A673 (cell line): ENCODE data around the gene SIM2. TPM values are rescaled to one million over a fixed set of nuclear protein-coding genes. Genes with fewer than 3 reads are reported as not detected.

Experiments used
- BruUV-seq: library from RNA; stranded (reverse); fragments of 400-500 nt; replicated peaks from 2 replicates; lab custom pipeline; 2021; lab: Mats Ljungman, UMichigan
- CTCF ChIA-PET: fragments of 300-600 bp; sonication (Branson Sonifier 250); formaldehyde crosslinking; loops from one replicate; lab custom pipeline; 2022; ENCODE audit warnings: antibody characterized with exemption; lab: Charles Lee
- POLR2A ChIA-PET: fragments of 300-600 bp; sonication (Branson Sonifier 250); formaldehyde crosslinking; loops from one replicate; lab custom pipeline; 2022; ENCODE audit warnings: antibody characterized with exemption; ENCODE audit not compliant: low non-redundant PET; lab: Charles Lee
- DNase-seq: peaks from one replicate; pipeline ENCODE4 v3.0.0-alpha.2; 2015; ENCODE audit warnings: low spot score
- H3K27ac ChIP-seq: fragments of 200-600 bp; sonication (generic); 2 replicates; pipeline ENCODE4 v1.5.1; 2016; ENCODE audit warnings: mixed run types, low read depth, mild to moderate bottlenecking, mixed read lengths, antibody characterized with exemption, low read length; ENCODE audit not compliant: poor library complexity, severe bottlenecking
- H3K27me3 ChIP-seq: fragments of 200-600 bp; sonication (generic); replicated peaks from 2 replicates; pipeline ENCODE4 v1.6.1; 2017; ENCODE audit warnings: mixed run types, low read depth, mild to moderate bottlenecking, mixed read lengths, antibody characterized with exemption, low read length; ENCODE audit not compliant: insufficient read depth, poor library complexity
- H3K36me3 ChIP-seq: fragments of 200-600 bp; sonication (generic); 2 replicates; pipeline ENCODE4 v1.6.1; 2016; ENCODE audit warnings: mixed run types, mild to moderate bottlenecking, mixed read lengths, antibody characterized with exemption, low read length; ENCODE audit not compliant: insufficient read depth, poor library complexity, severe bottlenecking
- H3K4me1 ChIP-seq: fragments of 200-600 bp; sonication (generic); 2 replicates; pipeline ENCODE4 v1.6.1; 2017; ENCODE audit warnings: mixed run types, mild to moderate bottlenecking, mixed read lengths, antibody characterized with exemption, low read length; ENCODE audit not compliant: insufficient read depth, poor library complexity, severe bottlenecking
- H3K4me3 ChIP-seq: fragments of 200-600 bp; sonication (generic); 2 replicates; pipeline ENCODE4 v1.5.1; 2016; ENCODE audit warnings: low read depth, mixed run types, mild to moderate bottlenecking, mixed read lengths, low read length; ENCODE audit not compliant: poor library complexity, severe bottlenecking
- H3K9me3 ChIP-seq: fragments of 200-600 bp; sonication (generic); 2 replicates; pipeline ENCODE4 v1.6.1; 2016; ENCODE audit warnings: mixed run types, low read depth, mild to moderate bottlenecking, mixed read lengths, antibody characterized with exemption, low read length; ENCODE audit not compliant: poor library complexity, severe bottlenecking
- EZH2 ChIP-seq: fragments of 200-600 bp; sonication (generic); IDR thresholded peaks from 2 replicates; pipeline ENCODE4 v1.6.1; 2017; ENCODE audit warnings: borderline replicate concordance, low read depth, mild to moderate bottlenecking, mixed read lengths, antibody characterized with exemption, low read length; ENCODE audit not compliant: poor library complexity, severe bottlenecking
- intact Hi-C: fragments of 100-400 bp; cut with micrococcal nuclease; formaldehyde crosslinking; loops from one replicate; pipeline ENCODE4 v1.10.0; 2022; ENCODE audit not compliant: unreplicated experiment
- total RNA-seq: library from RNA; stranded (reverse); gene quantifications from 2 replicates; pipeline ENCODE4 v1.2.3, GENCODE V29; 2021
- TF ChIP-seq, protein P1 (sequence below): fragments of 300-800, 200-600 bp; sonication (generic); conservative IDR thresholded peaks from 2 replicates; pipeline ENCODE4 v1.5.1; 2017; ENCODE audit warnings: low read depth, mild to moderate bottlenecking, antibody characterized with exemption, low read length, moderate library complexity, mixed read lengths

SIM2 gene
- total RNA-seq, 1 experiment from 2014 or later = 42.7 TPM

- no TSS peak for BruUV-seq
- POLR2A ChIA-PET = no interaction called here
- CTCF ChIA-PET = interaction anchor here (0.6 kb wide), 1 partner anchor 76 kb away, joined by 3 read pairs; no protein-coding TSS in a partner anchor
- Histone ChIP-seq H3K36me3 (no peaks in the 10 kb centered on the region), H3K9me3 (no peaks in the 10 kb centered on the region), H3K27ac (no peak overlapping the region), H3K27me3 (no peaks in the 10 kb centered on the region), H3K4me1 (no peaks in the 10 kb centered on the region), H3K4me3 (no peak overlapping the region)
- no peak for DNase-seq
- intact Hi-C loops = no loop called here
- TF ChIP-seq, protein P1, sequence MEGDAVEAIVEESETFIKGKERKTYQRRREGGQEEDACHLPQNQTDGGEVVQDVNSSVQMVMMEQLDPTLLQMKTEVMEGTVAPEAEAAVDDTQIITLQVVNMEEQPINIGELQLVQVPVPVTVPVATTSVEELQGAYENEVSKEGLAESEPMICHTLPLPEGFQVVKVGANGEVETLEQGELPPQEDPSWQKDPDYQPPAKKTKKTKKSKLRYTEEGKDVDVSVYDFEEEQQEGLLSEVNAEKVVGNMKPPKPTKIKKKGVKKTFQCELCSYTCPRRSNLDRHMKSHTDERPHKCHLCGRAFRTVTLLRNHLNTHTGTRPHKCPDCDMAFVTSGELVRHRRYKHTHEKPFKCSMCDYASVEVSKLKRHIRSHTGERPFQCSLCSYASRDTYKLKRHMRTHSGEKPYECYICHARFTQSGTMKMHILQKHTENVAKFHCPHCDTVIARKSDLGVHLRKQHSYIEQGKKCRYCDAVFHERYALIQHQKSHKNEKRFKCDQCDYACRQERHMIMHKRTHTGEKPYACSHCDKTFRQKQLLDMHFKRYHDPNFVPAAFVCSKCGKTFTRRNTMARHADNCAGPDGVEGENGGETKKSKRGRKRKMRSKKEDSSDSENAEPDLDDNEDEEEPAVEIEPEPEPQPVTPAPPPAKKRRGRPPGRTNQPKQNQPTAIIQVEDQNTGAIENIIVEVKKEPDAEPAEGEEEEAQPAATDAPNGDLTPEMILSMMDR = no peak
- TF ChIP-seq EZH2 = no peak
These were observed 60.6 kb downstream of the SIM2 start for GRCh38 chr21:36759348-36760083.

DNA sequence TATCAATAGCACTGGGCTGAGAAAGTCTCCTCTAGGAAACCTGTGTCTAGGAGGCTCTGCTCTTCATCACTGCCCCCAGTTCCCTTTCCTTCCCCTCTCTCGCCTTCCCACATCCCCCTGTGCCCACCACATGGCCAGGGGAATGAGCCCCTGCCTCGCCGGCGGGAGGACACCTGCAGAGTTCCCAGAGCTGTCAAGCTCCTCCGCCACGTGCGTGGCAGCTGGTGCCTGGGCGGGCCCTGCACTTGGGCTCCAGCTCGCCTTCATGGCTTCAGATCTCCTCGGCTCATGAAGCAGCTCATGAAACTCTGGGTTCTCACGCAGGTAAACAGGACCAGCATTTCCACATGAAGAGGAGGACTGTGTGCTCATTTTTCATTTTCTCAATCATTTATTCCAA is 62.8 kb downstream of the SIM2 start:
- H3K36me3 ChIP-seq = no peaks in the 10 kb centered on the region
- intact Hi-C loops = no loop called here
- no peak overlapping the region for H3K4me3 ChIP-seq
- ChIA-PET POLR2A (interaction anchor here (0.6 kb wide), 1 partner anchor 114 kb away, joined by 8 read pairs; no protein-coding TSS in a partner anchor), CTCF (no interaction called here)
- DNase-seq = no peak
- H3K27ac ChIP-seq = no peak overlapping the region
- no peaks in the 10 kb centered on the region for H3K9me3 ChIP-seq
- no TSS peak for BruUV-seq
- H3K4me1 ChIP-seq = no peaks in the 10 kb centered on the region
- H3K27me3 ChIP-seq = no peaks in the 10 kb centered on the region
- TF ChIP-seq EZH2 = no peak
- TF ChIP-seq, protein P1 = no peak

GRCh38 chr21:36762642-36763041 is 63.7 kb downstream of the SIM2 start:
- Histone ChIP-seq H3K36me3 (no peaks in the 10 kb centered on the region), H3K9me3 (no peaks in the 10 kb centered on the region), H3K27ac (no peak overlapping the region), H3K4me3 (no peak overlapping the region), H3K27me3 (no peaks in the 10 kb centered on the region), H3K4me1 (no peaks in the 10 kb centered on the region)
- ChIA-PET POLR2A (no interaction called here), CTCF (no interaction called here)
- no peak for DNase-seq
- intact Hi-C loops = no loop called here
- no TSS peak for BruUV-seq
- TF ChIP-seq, protein P1 = no peak
- TF ChIP-seq EZH2 = no peak
